Measurements from ENCODE around the gene MAD2L1BP.

Gene MAD2L1BP

GRCh38 chr6:43616725-43617472 is 18.7 kb upstream of the MAD2L1BP start:
- no peak for DNase-seq (ENCODE audit: extremely low read depth, low read depth)
- no peak overlapping the region for H3K4me3 ChIP-seq (replicated peaks; ENCODE audit: low read depth, low read length)
- TF ChIP-seq, protein P1, sequence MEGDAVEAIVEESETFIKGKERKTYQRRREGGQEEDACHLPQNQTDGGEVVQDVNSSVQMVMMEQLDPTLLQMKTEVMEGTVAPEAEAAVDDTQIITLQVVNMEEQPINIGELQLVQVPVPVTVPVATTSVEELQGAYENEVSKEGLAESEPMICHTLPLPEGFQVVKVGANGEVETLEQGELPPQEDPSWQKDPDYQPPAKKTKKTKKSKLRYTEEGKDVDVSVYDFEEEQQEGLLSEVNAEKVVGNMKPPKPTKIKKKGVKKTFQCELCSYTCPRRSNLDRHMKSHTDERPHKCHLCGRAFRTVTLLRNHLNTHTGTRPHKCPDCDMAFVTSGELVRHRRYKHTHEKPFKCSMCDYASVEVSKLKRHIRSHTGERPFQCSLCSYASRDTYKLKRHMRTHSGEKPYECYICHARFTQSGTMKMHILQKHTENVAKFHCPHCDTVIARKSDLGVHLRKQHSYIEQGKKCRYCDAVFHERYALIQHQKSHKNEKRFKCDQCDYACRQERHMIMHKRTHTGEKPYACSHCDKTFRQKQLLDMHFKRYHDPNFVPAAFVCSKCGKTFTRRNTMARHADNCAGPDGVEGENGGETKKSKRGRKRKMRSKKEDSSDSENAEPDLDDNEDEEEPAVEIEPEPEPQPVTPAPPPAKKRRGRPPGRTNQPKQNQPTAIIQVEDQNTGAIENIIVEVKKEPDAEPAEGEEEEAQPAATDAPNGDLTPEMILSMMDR (IDR thresholded peaks at IDR 0.05; ENCODE audit: low read depth, low read length, missing control alignments) = no peak

- TF ChIP-seq, protein P1 (IDR thresholded peaks at IDR 0.05; ENCODE audit: low read depth, low read length, missing control alignments) = no peak
- H3K4me3 ChIP-seq (replicated peaks; ENCODE audit: low read depth, low read length) = no peak overlapping the region
- DNase-seq (ENCODE audit: extremely low read depth, low read depth) = no peak
Observed at GRCh38 chr6:43621078-43621835, 14.4 kb upstream of the MAD2L1BP start.

DNA sequence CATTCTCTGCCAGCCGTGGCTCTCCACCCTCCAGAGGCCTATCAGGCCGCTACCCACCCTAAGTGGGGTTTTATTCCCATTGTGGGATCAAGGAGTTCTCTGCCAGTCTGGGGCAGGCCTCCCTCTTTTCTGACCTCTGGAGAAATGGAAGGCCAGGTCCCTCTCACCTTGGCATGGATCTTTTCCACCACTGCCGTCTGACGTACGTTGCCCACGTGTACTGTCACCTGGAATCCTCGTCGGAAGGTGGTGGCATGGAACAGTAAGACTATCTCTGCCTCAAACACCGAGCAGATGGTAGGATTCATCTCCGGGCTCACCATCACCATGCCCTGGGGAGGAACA is 13.8 kb upstream of the MAD2L1BP start:
- TF ChIP-seq, protein P1 (IDR thresholded peaks at IDR 0.05; ENCODE audit: low read depth, low read length, missing control alignments) = no peak
- no peak overlapping the region for H3K4me3 ChIP-seq (replicated peaks; ENCODE audit: low read depth, low read length)
- no peak for DNase-seq (ENCODE audit: extremely low read depth, low read depth)

- no peak overlapping the region for H3K4me3 ChIP-seq (replicated peaks; ENCODE audit: low read depth, low read length)
- DNase-seq (ENCODE audit: extremely low read depth, low read depth) = no peak
- TF ChIP-seq, protein P1 (IDR thresholded peaks at IDR 0.05; ENCODE audit: low read depth, low read length, missing control alignments) = no peak
Observed at GRCh38 chr6:43622541-43622940, 13.1 kb upstream of the MAD2L1BP start.

- H3K4me3 ChIP-seq (replicated peaks; ENCODE audit: low read depth, low read length) = no peak overlapping the region
- DNase-seq (ENCODE audit: extremely low read depth, low read depth) = no peak
- TF ChIP-seq, protein P1 (IDR thresholded peaks at IDR 0.05; ENCODE audit: low read depth, low read length, missing control alignments) = no peak
Observed at GRCh38 chr6:43623880-43624785, 11.5 kb upstream of the MAD2L1BP start.

- H3K4me3 ChIP-seq (replicated peaks; ENCODE audit: low read depth, low read length) = no peak overlapping the region
- no peak for DNase-seq (ENCODE audit: extremely low read depth, low read depth)
- TF ChIP-seq, protein P1 (IDR thresholded peaks at IDR 0.05; ENCODE audit: low read depth, low read length, missing control alignments) = no peak
Observed at GRCh38 chr6:43624786-43625288, 10.8 kb upstream of the MAD2L1BP start.
